Measurements from ENCODE around the gene STAT5A. TPM values are rescaled to one million over a fixed set of nuclear protein-coding genes. Genes with fewer than 3 reads are reported as not detected.
"Not testable (repeated sequence)": the region's sequence is repeated elsewhere in the genome, so short reads cannot be mapped to it uniquely, and the experiment has no call there.

STAT5A gene
- total RNA-seq, result 10 to 100 TPM; 38.1 to 40.6 TPM
- long read RNA-seq, transcript STAT5A-211 (19 exons, 3,318 nt), result major isoform, 15 of 43 reads
- long read RNA-seq, partial matches to known transcripts, result 18 of 43 reads
- long read RNA-seq, other reads (novel, unspliced or antisense), result 7 of 43 reads

- DNase-seq (peak; percentile 94), ATAC-seq (peak; percentile 93 to 94)
- intact Hi-C loops (cut with DNase I), result no loop called here
These were observed at the start of gene STAT5A for GRCh38 chr17:42287977-42288802. Gene STAT5A (plus strand): TSS chr17:42288498. CDS start chr17:42289412, 914 bp downstream.

GRCh38 chr17:42239576-42239975, 48.7 kb upstream of the STAT5A start:
- intact Hi-C loops (cut with DNase I); DNase-seq: not testable (repeated sequence)
- peak in 1 of 2 donors; percentile 15 for ATAC-seq

GRCh38 chr17:42240201-42240600, 48.1 kb upstream of the STAT5A start:
- intact Hi-C loops (cut with DNase I), result no loop called here

GRCh38 chr17:42240863-42241262, 47.4 kb upstream of the STAT5A start:
- DNase-seq; intact Hi-C loops (cut with DNase I); ATAC-seq: not testable (repeated sequence)

More at GRCh38 chr17:42240201-42240600, 48.1 kb upstream of the STAT5A start:
- DNase-seq (no peak), ATAC-seq (no peak)

- ATAC-seq, result no peak
- intact Hi-C loops (cut with DNase I), result no loop called here
These were observed 46.4 kb upstream of the STAT5A start for GRCh38 chr17:42241871-42242270.

GRCh38 chr17:42243493-42243982, 44.8 kb upstream of the STAT5A start:
- no peak for ATAC-seq
- intact Hi-C loops (cut with DNase I), result no loop called here
- no peak for DNase-seq

More at GRCh38 chr17:42241871-42242270, 46.4 kb upstream of the STAT5A start:
- no peak for DNase-seq

GRCh38 chr17:42244116-42244515, 44.2 kb upstream of the STAT5A start:
- ATAC-seq; DNase-seq; intact Hi-C loops (cut with DNase I): not testable (repeated sequence)

GRCh38 chr17:42245183-42245582, 43.1 kb upstream of the STAT5A start:
- intact Hi-C loops (cut with DNase I); DNase-seq; ATAC-seq: not testable (repeated sequence)

GRCh38 chr17:42246515-42246914, 41.8 kb upstream of the STAT5A start:
- ATAC-seq, result no peak
- DNase-seq, result no peak

GRCh38 chr17:42247734-42248133, 40.6 kb upstream of the STAT5A start:
- DNase-seq (no peak), ATAC-seq (peak in 1 of 2 donors; percentile 18)
- intact Hi-C loops (cut with DNase I), result no loop called here

More at GRCh38 chr17:42246515-42246914, 41.8 kb upstream of the STAT5A start:
- intact Hi-C loops (cut with DNase I), result no loop called here

GRCh38 chr17:42248351-42249179, 39.7 kb upstream of the STAT5A start:
- ATAC-seq (peak; percentile 97), DNase-seq (peak; percentile 85)
- intact Hi-C loops (cut with DNase I), result no loop called here

- no peak for ATAC-seq
- intact Hi-C loops (cut with DNase I), result no loop called here
- DNase-seq, result no peak
These were observed 38.4 kb upstream of the STAT5A start for GRCh38 chr17:42249681-42250446.

- no peak for ATAC-seq
- intact Hi-C loops (cut with DNase I), result no loop called here
- DNase-seq, result no peak
These were observed 37.2 kb upstream of the STAT5A start for GRCh38 chr17:42251115-42251514.

- ATAC-seq (no peak), DNase-seq (no peak)
- intact Hi-C loops (cut with DNase I), result no loop called here
These were observed 35.4 kb upstream of the STAT5A start for GRCh38 chr17:42252597-42253550.

GRCh38 chr17:42253578-42253977, 34.7 kb upstream of the STAT5A start:
- DNase-seq (no peak), ATAC-seq (no peak)
- intact Hi-C loops (cut with DNase I), result no loop called here

GRCh38 chr17:42255445-42255844, 32.9 kb upstream of the STAT5A start:
- no peak for ATAC-seq
- DNase-seq, result no peak
- intact Hi-C loops (cut with DNase I), result no loop called here

- ATAC-seq (no peak), DNase-seq (no peak)
- intact Hi-C loops (cut with DNase I), result no loop called here
These were observed 28.0 kb upstream of the STAT5A start for GRCh38 chr17:42260318-42260717.

GRCh38 chr17:42264366-42264765, 23.9 kb upstream of the STAT5A start:
- DNase-seq; intact Hi-C loops (cut with DNase I); ATAC-seq: not testable (repeated sequence)
